D721Med (cell line): Measurements from ENCODE around the gene LRRC4B.
"Not testable (repeated sequence)": the region's sequence is repeated elsewhere in the genome, so short reads cannot be mapped to it uniquely, and the experiment has no call there.

ENCODE experiments used
- DNase-seq: peaks from one replicate; pipeline ENCODE4 v3.0.0; 2011; ENCODE audit warnings: low spot score; ENCODE audit not compliant: insufficient read length
- FAIRE-seq: peaks from 2 replicates; lab custom pipeline; 2011; peaks lifted over from hg19 to GRCh38; lab: Jason Lieb, UNC
- CTCF ChIP-seq: IDR thresholded peaks from 2 replicates; pipeline ENCODE4 v1.5.1; 2012; ENCODE audit warnings: mild to moderate bottlenecking, control low read depth; ENCODE audit not compliant: insufficient read depth; ENCODE audit errors: missing control alignments

Gene LRRC4B

GRCh38 chr19:50537306-50537685 lies 30.9 kb downstream of the LRRC4B start:
- TF ChIP-seq CTCF = no peak
- DNase-seq (no peak), FAIRE-seq (no peak)

- FAIRE-seq (no peak), DNase-seq (no peak)
- TF ChIP-seq CTCF = no peak
Measured at GRCh38 chr19:50536662-50537305, 31.5 kb downstream of the LRRC4B start.

- no peak for TF ChIP-seq CTCF
- no peak for DNase-seq
- no peak for FAIRE-seq
Measured at GRCh38 chr19:50535672-50536187, 32.5 kb downstream of the LRRC4B start.

GRCh38 chr19:50534478-50534877 lies 33.8 kb downstream of the LRRC4B start:
- no peak for FAIRE-seq

GRCh38 chr19:50532952-50533351 lies 35.3 kb downstream of the LRRC4B start:
- no peak for FAIRE-seq
- TF ChIP-seq CTCF = no peak
- DNase-seq = no peak

More at GRCh38 chr19:50534478-50534877, 33.8 kb downstream of the LRRC4B start:
- no peak for TF ChIP-seq CTCF
- no peak for DNase-seq

GRCh38 chr19:50531171-50531612 lies 37.0 kb downstream of the LRRC4B start:
- FAIRE-seq (no peak), DNase-seq (no peak)
- no peak for TF ChIP-seq CTCF

- not testable (repeated sequence) for FAIRE-seq, DNase-seq
Measured at GRCh38 chr19:50528052-50528451, 40.2 kb downstream of the LRRC4B start.

- FAIRE-seq = no peak
- no peak for TF ChIP-seq CTCF
- DNase-seq = no peak
Measured at GRCh38 chr19:50522881-50523280, 45.4 kb downstream of the LRRC4B start.
